GM19372 (cell line): ENCODE measurements around the gene SORL1.
A peak's percentile ranks its signal among the peaks of the same experiment; 100 is the strongest.

Source experiments
- ATAC-seq: cut with Tn5 transposase; IDR thresholded peaks from one replicate; pipeline ENCODE4 v1.9.1; 2021; ENCODE audit warnings: mild to moderate bottlenecking, low read depth, moderate library complexity; ENCODE audit not compliant: unreplicated experiment

Gene SORL1

DNA sequence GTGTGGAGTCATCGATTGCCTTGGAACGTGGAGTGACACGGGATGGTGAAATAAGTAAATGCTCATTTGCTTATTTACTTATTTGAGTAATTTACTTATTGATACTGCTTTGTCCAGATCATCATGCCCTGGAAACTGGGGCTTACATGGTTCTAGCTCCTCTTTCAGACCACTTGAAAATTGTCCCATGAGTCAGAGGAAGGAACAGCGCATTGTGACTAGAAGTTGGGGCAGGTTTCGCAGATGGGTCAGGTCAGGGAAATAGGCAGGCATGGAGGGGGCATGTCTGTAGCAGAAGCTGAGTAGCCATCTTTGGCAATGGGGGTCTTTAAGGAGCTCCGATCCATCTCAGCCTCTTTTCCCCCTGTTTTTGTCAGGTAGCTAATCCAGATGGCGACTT lies 104.8 kb downstream of the SORL1 start:
- no peak for ATAC-seq

DNA sequence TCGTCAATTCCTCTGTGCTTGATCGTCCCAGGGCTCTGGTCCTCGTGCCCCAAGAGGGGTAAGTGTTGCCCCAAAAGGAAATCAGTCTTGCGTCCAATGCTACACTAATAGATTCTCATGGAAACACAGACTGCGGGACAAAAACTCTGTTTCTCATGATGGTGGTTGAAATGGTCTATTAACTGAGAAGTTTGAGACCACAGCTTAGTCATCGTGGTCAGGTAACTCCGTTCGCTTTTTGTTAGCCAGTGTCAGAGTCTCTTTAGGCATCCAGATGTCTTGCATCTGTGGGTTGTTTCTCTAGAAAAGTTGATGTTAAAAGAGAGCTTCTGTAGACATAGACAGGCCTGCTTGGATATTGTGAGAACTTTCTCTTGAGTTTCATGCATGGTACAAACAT lies 105.2 kb downstream of the SORL1 start:
- ATAC-seq = peak; percentile 90

DNA sequence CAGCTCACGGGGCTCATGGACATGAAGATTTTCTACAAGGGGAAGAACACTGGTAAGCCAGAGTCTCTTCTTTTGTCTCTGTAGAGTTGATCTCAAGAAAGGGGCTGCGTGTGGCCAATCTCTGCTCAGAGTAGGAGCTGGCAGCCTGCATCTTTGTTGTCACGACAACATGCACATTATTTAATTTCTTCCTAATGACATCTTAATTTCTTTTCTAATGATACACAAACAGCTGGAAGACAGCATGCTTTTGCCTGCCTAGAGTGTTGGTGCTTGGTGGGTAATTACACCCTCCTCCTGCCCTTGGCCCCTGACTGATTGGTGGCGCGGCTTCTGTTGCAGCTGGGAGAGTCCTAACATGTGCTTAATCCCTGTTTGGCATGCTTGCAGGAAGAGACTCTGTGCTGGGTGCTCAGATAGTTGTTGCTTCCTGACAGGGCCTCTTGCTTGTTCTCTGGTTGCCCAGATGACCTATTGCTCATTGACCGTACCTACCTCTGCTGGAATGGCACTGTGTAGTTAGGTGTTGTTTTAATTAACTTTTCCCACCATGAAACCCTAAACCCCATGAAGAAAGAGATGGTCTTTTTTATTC lies 107.6 kb downstream of the SORL1 start:
- ATAC-seq = no peak

DNA sequence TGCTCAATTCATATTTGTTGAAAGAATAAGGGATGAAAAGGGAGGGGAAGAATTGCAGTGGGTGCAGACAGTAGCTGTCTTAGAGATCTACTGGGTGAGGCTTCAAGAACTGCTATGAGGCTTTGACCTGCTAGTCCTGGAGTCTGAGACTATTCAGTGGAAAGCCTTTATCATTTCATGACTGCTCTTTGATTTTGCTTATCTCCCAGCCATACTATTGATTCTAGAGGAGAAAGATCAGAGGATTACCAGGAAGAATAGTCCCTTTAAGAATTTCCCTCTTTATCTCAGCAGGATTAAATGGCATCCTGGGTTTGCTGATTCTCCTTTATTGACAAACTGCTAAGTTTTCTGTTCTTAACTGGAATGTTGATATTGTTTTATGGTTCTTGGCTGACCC lies 108.1 kb downstream of the SORL1 start:
- no peak for ATAC-seq

DNA sequence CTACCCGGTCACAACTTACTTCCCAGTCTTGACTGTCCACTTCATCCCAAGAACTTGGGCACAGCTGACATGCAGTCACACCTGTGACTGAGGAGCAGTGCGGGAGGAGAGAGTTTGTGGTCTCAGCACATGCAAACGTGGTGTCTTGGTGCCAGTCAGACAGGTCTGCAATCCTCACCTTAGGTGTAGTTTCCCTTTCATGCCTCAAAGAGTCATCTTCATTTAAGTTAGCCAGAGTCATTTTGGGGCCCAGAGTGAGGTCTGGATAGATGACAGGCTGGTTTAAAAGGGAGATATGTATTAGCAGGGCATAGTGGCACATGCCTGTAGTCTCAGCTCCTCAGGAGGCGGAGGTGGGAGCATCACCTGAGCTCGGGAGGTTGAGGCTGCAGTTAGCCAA lies 109.1 kb downstream of the SORL1 start:
- ATAC-seq = no peak

DNA sequence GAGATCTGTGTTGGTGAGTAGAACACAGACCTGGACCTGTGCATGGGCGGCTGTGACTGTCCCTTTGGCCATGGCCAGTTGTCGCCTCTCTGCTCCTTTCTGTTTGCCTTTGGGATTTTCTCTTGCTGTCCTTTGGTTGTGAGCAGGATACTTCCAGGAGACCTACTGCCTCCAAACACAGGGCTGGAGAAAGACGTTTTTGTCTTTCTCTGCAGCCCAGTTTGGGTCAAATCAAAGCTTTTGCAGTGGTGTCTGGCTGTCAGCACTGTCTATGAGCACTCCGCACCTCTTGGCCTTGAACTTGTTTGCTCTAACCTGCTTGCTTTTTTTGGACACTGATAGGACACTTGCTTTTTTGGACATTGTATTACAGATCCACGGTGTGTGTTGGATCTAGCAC lies 109.6 kb downstream of the SORL1 start:
- ATAC-seq = no peak

DNA sequence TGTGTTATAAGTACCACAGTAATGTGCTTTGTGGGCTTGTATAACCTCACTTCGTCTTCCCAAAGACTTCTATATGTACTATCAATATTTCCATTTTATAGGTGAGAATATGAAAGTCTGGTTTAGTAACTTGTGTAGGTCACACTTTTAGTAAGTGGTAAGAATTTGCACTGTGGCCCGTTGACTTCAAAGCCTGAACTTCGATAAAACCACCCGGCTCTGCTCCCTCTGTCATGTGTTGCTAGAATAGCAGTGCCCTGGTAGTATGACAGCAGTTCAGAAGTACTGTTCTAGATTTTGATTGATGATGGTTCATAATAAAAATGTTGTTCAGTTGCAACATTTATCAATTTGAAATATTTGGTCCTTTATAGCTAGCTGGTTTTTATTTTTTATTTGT lies 110.9 kb downstream of the SORL1 start:
- no peak for ATAC-seq

DNA sequence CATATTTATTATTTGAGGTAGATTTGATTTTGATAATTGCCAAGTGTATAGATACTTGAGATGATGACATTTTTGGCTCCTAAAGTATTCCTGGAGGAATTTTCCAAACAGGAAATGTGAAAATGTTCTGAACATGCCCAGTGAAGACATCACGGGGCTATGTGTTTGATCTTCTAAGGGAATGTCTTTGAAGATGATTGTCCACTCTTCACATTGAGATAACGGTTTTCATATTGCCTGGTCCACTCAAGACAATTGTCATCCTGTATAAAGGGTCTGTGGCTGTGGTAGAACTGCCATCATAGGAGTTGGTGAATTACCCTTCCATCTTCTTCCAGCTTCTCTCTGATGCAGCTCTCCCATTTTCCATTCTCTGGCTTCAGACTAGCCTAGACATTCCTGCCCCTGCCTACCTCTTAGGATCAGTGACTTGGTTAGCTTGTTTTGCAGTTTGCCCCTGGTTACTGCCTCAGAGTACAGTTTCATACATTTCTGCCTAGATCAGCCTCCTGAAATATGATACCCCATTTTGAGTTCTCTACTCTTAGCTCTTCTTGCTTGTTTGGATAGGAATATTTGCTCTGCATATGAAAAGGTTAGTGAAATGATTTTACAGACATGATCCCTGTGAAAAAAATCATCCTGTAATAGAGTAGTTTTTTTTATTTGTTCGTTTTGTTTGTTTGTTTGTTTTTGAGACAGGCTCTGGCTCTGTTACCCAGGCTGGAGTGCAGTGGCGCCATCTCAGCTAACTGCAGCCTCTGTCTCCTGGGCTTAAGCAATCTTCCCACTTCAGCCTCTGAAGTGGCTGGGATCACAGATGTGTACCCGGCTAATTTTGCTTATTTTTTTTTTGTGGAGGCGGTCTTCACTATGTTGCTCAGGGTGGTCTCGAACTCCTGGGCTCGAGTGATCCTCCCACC lies 112.0 kb downstream of the SORL1 start:
- ATAC-seq = no peak

DNA sequence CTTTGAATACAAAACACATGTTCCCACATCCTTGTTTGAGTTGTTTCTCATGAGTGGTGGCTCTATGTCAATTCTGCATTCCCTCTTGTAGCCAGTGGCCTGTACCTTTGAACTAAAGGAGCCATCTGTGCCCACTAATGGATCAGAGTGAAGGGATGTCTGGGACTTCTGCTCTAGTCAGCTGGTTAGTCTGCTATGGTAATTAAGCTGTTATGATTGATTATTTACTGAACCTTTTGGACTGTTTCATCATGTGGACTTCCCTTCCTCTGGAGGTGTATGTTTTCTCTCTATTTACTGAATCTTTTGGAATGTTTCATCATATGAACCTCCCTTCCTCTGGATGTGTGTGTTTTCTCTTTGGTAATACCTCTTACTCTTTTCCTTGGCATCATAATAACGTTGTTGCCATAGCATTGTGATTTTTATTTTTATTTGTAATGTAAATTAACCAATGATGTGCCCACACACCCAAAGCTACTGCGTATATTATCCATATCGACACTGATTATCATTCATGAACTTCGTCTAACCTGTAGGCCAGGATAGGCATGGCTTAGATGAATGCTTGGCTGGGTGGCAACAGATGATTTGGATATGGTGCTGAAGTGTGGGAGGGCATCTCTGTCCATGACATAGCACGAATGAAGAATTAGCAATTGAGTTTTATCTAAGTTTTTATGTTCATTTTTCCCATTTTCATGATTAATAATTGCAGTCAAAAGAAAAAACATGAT lies 113.0 kb downstream of the SORL1 start:
- ATAC-seq = no peak

DNA sequence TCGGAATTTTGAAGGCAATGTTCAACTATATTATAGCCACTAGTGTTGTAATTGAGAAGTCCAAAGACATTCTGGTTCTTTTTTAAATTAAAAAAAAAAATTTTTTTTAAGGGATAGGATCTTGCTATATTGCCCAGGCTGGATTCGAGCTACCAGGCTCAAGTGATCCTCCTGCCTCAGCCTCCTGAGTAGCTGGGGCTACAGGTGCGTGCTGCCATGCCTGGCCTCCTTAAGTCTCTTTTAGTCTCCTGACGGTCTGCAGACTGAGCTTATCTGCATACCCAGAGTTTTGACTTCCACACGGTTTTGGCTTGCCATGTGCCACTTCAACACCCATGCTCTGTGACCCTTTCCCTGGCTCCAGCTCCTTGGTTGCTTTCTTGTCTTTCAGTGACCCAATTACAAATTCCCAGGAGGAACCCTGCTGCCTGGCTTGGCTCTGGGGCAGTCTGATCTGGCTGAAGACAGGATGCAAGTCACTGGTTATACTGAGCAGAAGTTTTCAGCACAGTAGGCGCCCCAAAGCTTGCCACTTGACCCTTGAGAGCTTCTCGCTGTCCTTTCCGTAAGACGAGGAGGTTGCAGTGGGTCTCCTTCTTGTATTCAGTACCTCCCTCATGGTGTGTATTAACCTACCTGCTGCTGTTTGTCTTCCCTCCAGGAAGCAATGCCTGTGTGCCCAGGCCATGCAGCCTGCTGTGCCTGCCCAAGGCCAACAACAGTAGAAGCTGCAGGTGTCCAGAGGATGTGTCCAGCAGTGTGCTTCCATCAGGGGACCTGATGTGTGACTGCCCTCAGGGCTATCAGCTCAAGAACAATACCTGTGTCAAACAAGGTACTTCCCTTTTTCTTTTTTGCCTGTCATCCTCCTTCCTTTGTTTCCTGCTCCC lies 114.4 kb downstream of the SORL1 start:
- no peak for ATAC-seq

DNA sequence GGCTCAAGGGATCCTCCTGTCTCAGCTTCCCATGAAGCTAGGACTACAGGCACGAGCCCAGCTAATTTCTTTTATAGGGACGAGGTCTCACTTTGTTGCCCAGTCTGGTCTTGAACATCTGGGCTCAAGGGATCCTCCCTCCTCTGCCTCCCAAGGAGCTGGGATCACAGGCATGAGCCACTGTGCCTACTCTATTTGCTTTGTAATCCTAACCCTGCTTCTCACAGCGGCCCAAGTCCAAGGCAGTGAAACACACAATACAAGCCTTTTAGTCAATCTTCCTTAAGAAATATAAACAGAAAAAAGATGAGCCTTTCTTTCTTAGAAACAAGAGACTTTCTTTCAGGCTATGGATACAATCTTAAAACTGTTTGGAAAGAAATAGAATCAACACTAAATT lies 115.9 kb downstream of the SORL1 start:
- no peak for ATAC-seq

DNA sequence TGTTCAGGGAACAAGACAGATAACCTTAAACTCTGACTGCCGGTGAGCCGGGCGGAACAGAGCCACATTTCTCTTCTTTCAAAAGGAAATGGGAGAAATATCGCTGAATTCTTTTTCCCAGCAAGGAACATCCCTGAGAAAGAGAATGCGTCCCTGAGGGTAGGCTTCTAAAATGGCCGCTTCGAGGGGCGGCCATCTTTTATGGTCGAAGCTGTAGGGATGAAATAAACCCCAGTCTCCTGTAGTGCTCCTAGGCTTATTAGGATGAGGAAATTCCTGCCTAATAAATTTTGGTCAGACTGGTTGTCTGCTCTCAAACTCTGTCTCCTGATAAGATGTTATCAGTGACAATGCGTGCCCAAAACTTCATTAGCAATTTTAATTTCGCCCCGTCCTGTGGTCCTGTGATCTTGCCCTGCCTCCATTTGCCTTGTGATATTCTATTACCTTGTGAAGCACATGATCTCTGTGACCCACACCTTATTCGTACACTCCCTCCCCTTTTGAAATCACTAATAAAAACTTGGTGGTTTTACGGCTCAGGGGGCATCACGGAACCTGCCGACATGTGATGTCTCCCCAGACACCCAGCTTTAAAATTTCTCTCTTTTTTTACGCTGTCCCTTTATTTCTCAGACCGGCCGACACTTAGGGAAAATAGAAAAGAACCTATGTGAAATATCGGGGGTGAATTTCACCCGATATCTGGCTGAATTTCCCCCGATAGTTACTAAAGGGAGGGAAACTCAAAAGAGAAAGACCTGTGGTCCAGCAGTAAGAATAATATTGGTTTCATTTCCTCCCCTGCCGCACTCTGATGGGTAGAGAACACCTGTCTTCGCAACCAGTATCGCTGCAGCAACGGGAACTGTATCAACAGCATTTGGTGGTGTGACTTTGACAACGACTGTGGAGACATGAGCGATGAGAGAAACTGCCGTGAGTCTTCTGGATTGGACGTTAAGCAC lies 117.5 kb downstream of the SORL1 start:
- peak; percentile 99 for ATAC-seq

DNA sequence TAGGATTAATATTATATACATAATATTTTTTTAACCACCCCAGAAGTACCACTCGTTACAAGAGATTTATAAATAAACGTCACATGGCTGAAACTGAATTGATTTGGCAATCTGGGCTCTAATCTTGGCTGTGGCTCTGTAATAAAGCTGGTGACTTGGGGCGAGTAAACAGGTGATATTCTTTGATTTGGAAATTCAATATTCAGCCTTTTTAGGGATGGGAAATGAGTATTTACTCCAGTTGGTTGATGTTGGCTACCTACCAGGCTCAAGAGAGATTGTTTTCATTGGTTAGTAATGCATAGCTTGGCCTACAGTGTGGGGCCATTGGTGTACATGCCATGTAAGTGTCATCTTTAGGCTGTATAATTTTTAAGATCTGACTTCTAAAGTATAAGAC lies 118.3 kb downstream of the SORL1 start:
- ATAC-seq = no peak

DNA sequence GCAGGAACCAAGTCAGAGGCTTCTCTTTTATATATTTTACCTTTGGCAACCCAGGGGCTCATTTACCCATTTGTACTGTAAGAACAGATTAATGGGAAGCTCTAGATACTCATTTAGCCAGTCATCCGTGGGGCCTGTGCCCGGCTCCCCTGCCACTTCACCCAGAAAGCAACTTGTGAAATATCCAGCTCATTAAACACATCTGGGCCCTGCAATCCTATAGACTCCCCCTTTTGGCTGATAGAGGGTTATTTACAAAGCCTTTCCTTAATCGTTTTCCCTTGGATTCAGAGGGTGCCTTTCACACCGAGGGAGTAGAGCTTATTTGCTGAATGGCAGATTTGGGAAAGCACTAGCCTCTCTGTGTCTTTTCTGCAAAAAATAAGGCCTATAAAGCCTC lies 119.4 kb downstream of the SORL1 start:
- ATAC-seq = no peak

DNA sequence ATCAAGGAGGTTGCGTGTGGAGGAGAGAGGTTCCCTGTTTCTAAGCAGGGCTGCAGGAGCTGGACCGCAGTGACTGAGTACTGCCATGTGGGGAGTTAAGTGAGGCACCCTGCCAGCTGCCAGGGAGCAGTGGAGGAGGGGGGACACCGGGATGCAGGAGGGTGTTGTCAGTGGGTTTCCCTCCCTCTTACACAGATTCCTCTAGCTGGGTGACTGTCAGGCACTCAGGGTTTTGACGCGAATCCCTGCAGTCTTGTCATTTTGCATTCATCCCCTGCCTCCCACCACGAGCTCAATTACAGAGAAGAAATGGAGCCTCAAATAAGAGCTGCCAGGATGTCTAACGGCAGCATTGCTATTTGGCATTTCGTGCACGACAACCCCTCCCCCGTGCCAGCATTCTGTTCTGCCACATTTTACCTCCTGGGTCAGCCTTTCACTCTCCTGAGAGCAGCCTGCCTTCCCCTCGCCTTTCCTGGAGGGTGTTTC lies 120.5 kb downstream of the SORL1 start:
- no peak for ATAC-seq

DNA sequence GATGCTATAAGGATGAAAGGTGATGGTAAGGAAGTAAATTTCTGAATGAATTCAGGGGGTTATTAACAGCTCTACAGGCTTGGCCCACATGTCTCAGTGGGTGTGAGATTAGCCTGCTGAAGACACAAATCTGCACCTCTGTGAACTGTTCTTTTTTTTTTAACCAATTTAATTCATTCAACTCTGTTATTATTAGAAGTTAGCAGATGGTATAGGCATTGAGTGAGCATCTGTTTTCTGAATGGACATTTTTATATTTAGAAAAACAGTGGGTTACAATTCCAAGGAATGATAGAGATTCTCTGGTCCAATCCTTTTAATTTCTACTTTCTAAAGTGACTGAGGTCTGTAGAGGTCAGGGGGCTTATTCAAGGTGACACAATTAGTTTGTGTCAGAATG lies 122.7 kb downstream of the SORL1 start:
- no peak for ATAC-seq

DNA sequence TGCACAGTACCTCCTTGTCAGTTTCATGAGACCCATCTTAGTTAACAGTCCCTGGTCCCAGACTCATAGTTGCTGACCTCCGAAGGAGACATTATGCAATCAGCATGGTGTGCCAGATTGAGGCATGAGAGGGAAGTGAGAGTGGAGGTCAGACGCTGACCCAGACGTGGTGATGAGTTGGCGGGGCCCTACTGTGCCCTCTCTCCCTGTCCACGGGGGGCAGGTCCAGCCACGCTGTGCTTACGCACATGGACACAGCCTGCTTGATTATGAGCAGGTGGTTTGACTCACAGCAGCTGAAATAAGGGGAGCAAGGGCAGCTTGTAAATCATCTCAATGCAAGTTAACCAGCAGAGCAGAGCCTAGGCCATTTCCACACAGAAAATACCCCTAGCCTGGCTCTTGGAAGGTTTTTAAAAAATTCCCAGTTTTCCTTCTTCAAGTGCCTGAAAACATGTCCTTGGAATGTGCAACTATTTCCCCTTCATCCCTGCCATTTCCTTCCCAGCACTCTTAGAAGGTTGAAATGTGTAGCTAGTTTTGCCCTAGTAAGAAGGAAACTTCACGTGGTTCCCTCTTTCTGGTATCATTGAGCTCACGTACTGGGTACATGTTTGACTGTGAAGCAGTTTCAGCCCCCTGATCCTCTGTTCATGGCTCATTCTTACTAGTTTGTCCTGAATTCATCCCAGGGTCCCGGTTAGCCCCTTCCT lies 123.3 kb downstream of the SORL1 start:
- peak; percentile 69 for ATAC-seq

DNA sequence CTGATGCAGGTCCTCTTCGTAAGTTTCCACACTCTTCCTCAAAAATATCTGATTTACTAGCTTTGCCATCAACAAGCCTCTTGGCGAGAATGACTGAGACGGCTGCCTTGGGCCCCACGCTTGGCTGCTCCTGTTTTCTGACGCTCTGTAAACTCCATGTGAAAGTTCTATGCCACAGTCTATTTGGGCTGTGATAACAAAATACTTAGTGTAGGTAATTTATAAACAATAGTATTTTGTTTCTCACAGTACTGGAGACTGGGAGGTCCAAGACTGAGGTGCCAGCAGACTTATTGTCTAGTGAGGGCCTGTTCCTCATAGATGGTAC lies 123.8 kb downstream of the SORL1 start:
- ATAC-seq = peak; percentile 32

DNA sequence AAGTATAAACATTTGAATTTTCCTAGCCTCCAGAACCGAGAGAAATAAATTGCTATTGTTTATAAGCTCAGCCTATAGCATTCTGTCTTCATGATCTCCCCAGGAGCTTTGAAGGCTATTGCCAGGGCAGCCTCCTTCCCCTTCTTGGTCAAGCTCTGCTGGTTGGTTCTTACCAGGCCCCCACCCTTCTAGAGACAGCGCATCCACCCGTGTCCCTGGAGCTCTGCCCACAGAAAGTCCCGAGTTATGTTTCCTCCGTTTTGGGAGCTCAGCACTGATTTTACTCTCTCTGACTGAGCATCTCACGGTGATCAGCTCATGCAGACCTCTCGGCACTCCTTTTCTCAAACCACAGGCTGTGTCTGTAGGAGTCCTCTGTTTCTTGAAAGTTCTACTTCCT lies 124.4 kb downstream of the SORL1 start:
- no peak for ATAC-seq
